Adrenal gland (tissue), 12 donors: ENCODE results near the gene CKAP4. TPM values are rescaled to one million over a fixed set of nuclear protein-coding genes. Genes with fewer than 3 reads are reported as not detected.
A peak's percentile ranks its signal among the peaks of the same experiment; 100 is the strongest.

Source experiments
- DNase-seq, 7 donors: peaks; one replicate each; pipeline ENCODE4 v3.0.0-alpha.2; 2019 to 2020
- H3K27ac ChIP-seq, 5 donors: fragments of 200-600 bp; sonication (generic) in 4 of 5; 1 replicate in 3 of 5; 2 replicates in 2 of 5; pipeline versions ENCODE4 v1.5.1 to v1.8.0; 2016 to 2020; ENCODE audit warnings: mild to moderate bottlenecking in 1 of 5
- H3K27me3 ChIP-seq: fragments of 200-600 bp; 2 replicates; pipeline ENCODE4 v1.8.0; 2021
- H3K36me3 ChIP-seq, 2 donors: fragments of 200-600 bp; replicated peaks in 1 of 2; 1 replicate in 1 of 2; 2 replicates in 1 of 2; pipeline versions ENCODE4 v1.5.1 to v1.8.0; 2018 to 2022
- H3K4me1 ChIP-seq, 2 donors: fragments of 200-600 bp; replicated peaks in 1 of 2; 1 replicate in 1 of 2; 2 replicates in 1 of 2; pipeline versions ENCODE4 v1.5.1 to v1.8.0; 2018 to 2021
- H3K4me3 ChIP-seq, 4 donors: fragments of 200-600 bp; sonication (generic) in 3 of 4; one replicate each; pipeline ENCODE4 v1.5.1; 2016 to 2018
- H3K9me3 ChIP-seq, 3 donors: fragments of 200-600 bp; sonication (generic) in 1 of 3; replicated peaks in 1 of 3; 1 replicate in 2 of 3; 2 replicates in 1 of 3; pipeline versions ENCODE4 v1.5.1 to v1.8.0; 2016 to 2021
- CTCF ChIP-seq, 6 experiments: fragments of 450-650 bp in 4 of 6; fragments of 200-600 bp in 2 of 6; sonication (generic) in 1 of 6; IDR thresholded peaks; 1 replicate in 5 of 6; 2 replicates in 1 of 6; pipeline versions ENCODE4 v1.5.1 to v1.8.0; 2016 to 2021; ENCODE audit warnings: antibody characterized with exemption in 6 of 6, mild to moderate bottlenecking in 2 of 6, moderate library complexity in 1 of 6
- POLR2A ChIP-seq, 2 donors: fragments of 450-650 bp; IDR thresholded peaks; one replicate each; pipeline ENCODE4 v1.6.1; 2017; ENCODE audit warnings: antibody characterized with exemption in 2 of 2, mild to moderate bottlenecking in 2 of 2, moderate library complexity in 1 of 2
- WGBS, 4 donors: extraction: QIAGEN DNeasy Blood & Tissue Kit in 2 of 4; methylation state at CpG; one replicate each; pipeline versions ENCODE4 v1.1.5 to v1.1.7; 2013 to 2017; 5-methylcytosine and 5-hydroxymethylcytosine counted together
- intact Hi-C, 2 donors: fragments of 100-400 bp; cut with DNase I; formaldehyde crosslinking; loops; one replicate each; pipeline versions ENCODE4 v1.14.1 to v1.15.0; 2022 to 2023
- polyA plus RNA-seq, 3 donors: library from polyadenylated mRNA; stranded (reverse); fragments of 200-250 nt in 2 of 3; fragments of 350-450 nt in 1 of 3; fragmentation: Illumina TruSeq in 1 of 3; extraction: RNeasy Lipid Tissue Mini Kit (QIAGEN cat#74804) in 1 of 3; gene quantifications; one replicate each; pipeline ENCODE4 v1.2.3, GENCODE V29; 2013 to 2014
- total RNA-seq, 9 donors: library from RNA; depleted of rRNA in 4 of 9; stranded (reverse); fragments of >200 nt in 4 of 9; fragments of 120-200 nt in 1 of 9; fragmentation: NEBNext Ultra II Directional in 1 of 9; extraction: Animal tissue kit (Norgen Biotek cat#: 25700) in 1 of 9; gene quantifications; one replicate each; pipeline versions ENCODE4 v1.1.0 to v1.2.4, GENCODE V29; 2013 to 2023
- donor health status: healthy with polysubstance abuse.
- donor health status: Bipolar disorder and iron deficiency.
- donor health status: DM: yes; HTN: yes; CAD: no.
- donor health status: DM: no; HTN: no; CAD: no.
- donor health status: DM: no; HTN: no; CAD: no.
- donor health status: DM: yes; HTN: yes; CAD: no.

The CKAP4 gene
- total and polyA plus RNA-seq, 12 donors, result 11.0 to 101 (median 84.7) TPM

- 70 to 83% (median 77%) methylated on average over 7 to 8 of the region's 8 CpGs for WGBS, 4 donors
These were observed 20.0 kb downstream of the CKAP4 start for GRCh38 chr12:106227641-106228319.

GRCh38 chr12:106226884-106227640, 20.8 kb downstream of the CKAP4 start:
- Histone ChIP-seq H3K9me3 (no peaks in the 10 kb centered on the region), H3K4me3 (no peak overlapping the region), H3K27me3 (no peaks in the 10 kb centered on the region), H3K27ac (no peak overlapping the region), H3K36me3 (no peaks in the 10 kb centered on the region), H3K4me1 (peaks cover 0 to 8% of the 10 kb centered on the region in 2 donors)
- DNase-seq, result peak in 4 of 7 donors; percentile 29 to 58 (median 43)
- intact Hi-C loops, result loop anchor here (5.0 kb wide), 2 partner anchors 55 to 125 kb away; no protein-coding TSS in a partner anchor
- TF ChIP-seq POLR2A (IDR thresholded peaks at IDR 0.05), result no peak
- peak; percentile 55 to 90 (median 83) for TF ChIP-seq CTCF (IDR thresholded peaks at IDR 0.05)
- 50 to 57% (median 53%) methylated on average over 11 of the region's 11 CpGs for WGBS, 4 donors

More at GRCh38 chr12:106227641-106228319, 20.0 kb downstream of the CKAP4 start:
- Histone ChIP-seq H3K4me3 (no peak overlapping the region), H3K27me3 (no peaks in the 10 kb centered on the region), H3K4me1 (peaks cover 0 to 8% of the 10 kb centered on the region in 2 donors), H3K36me3 (no peaks in the 10 kb centered on the region), H3K9me3 (no peaks in the 10 kb centered on the region), H3K27ac (no peak overlapping the region)
- no peak for TF ChIP-seq POLR2A (IDR thresholded peaks at IDR 0.05)
- no peak for TF ChIP-seq CTCF (IDR thresholded peaks at IDR 0.05)
- peak in 1 of 7 donors; percentile 51 for DNase-seq
- intact Hi-C loops, result loop anchor here (2.0 to 5.0 kb wide), 3 partner anchors 51 to 125 kb away; no protein-coding TSS in a partner anchor

GRCh38 chr12:106224355-106224706, 23.5 kb downstream of the CKAP4 start:
- H3K36me3 ChIP-seq, result no peaks in the 10 kb centered on the region
- TF ChIP-seq CTCF (IDR thresholded peaks at IDR 0.05), result peak in 1 of 6 experiments; percentile 5
- no peak for TF ChIP-seq POLR2A (IDR thresholded peaks at IDR 0.05)
- no peak overlapping the region for H3K27ac ChIP-seq
- DNase-seq, result no peak
- peaks cover 0 to 8% of the 10 kb centered on the region in 2 donors for H3K4me1 ChIP-seq
- no peak overlapping the region for H3K4me3 ChIP-seq
- no peaks in the 10 kb centered on the region for H3K27me3 ChIP-seq
- intact Hi-C loops, result loop anchor here in 1 of 2 donors (5.0 kb wide), 1 partner anchor 807 kb away; no protein-coding TSS in a partner anchor
- no peaks in the 10 kb centered on the region for H3K9me3 ChIP-seq
- 23 to 33% (median 32%) methylated on average over 4 of the region's 4 CpGs for WGBS, 4 donors
